ENCODE results near the gene UBE3D. TPM values are rescaled to one million over a fixed set of nuclear protein-coding genes. Genes with fewer than 3 reads are reported as not detected.
A peak's percentile ranks its signal among the peaks of the same experiment; 100 is the strongest.

The UBE3D gene
- total RNA-seq, 1 experiment from 2014 or later: 5.5 TPM

- CTCF ChIA-PET: no interaction called here
- POLR2A ChIA-PET: no interaction called here
- Mint-ChIP-seq H3K27ac (ENCODE audit: low read depth, unreplicated experiment) (no peak overlapping the region), H3K4me1 (ENCODE audit: insufficient read depth, unreplicated experiment) (peaks cover 10% of the 10 kb centered on the region), H3K9me3 (ENCODE audit: unreplicated experiment) (no peaks in the 10 kb centered on the region), H3K4me3 (ENCODE audit: unreplicated experiment) (no peak overlapping the region), H3K27me3 (ENCODE audit: insufficient read depth, unreplicated experiment) (no peaks in the 10 kb centered on the region), H3K36me3 (ENCODE audit: insufficient read depth, unreplicated experiment) (no peaks in the 10 kb centered on the region)
- intact Hi-C loops (cut with micrococcal nuclease): no loop called here
- no TSS peak for BruUV-seq (replicated peaks)
- DNase-seq (ENCODE audit: unreplicated experiment): no peak
- TF ChIP-seq CTCF (IDR thresholded peaks at IDR 0.05; ENCODE audit: unreplicated experiment): no peak
Observed at GRCh38 chr6:82984720-82985119, 80.9 kb downstream of the UBE3D start.

GRCh38 chr6:82980086-82980485 is 85.6 kb downstream of the UBE3D start:
- Mint-ChIP-seq H3K4me1 (ENCODE audit: insufficient read depth, unreplicated experiment) (peaks cover 12% of the 10 kb centered on the region), H3K27me3 (ENCODE audit: insufficient read depth, unreplicated experiment) (no peaks in the 10 kb centered on the region), H3K27ac (ENCODE audit: low read depth, unreplicated experiment) (peak overlapping the region; percentile 43), H3K9me3 (ENCODE audit: unreplicated experiment) (no peaks in the 10 kb centered on the region), H3K36me3 (ENCODE audit: insufficient read depth, unreplicated experiment) (no peaks in the 10 kb centered on the region), H3K4me3 (ENCODE audit: unreplicated experiment) (no peak overlapping the region)
- DNase-seq (ENCODE audit: unreplicated experiment): peak; percentile 53
- no peak for TF ChIP-seq CTCF (IDR thresholded peaks at IDR 0.05; ENCODE audit: unreplicated experiment)
- ChIA-PET CTCF (no interaction called here), POLR2A (interaction anchor here (0.7 kb wide), 1 partner anchor 189 kb away, joined by 3 read pairs; no protein-coding TSS in a partner anchor)
- BruUV-seq (replicated peaks): no TSS peak
- intact Hi-C loops (cut with micrococcal nuclease): no loop called here

GRCh38 chr6:82979657-82980056 is 86.0 kb downstream of the UBE3D start:
- Mint-ChIP-seq H3K27ac (ENCODE audit: low read depth, unreplicated experiment) (no peak overlapping the region), H3K9me3 (ENCODE audit: unreplicated experiment) (no peaks in the 10 kb centered on the region), H3K4me1 (ENCODE audit: insufficient read depth, unreplicated experiment) (peaks cover 12% of the 10 kb centered on the region), H3K4me3 (ENCODE audit: unreplicated experiment) (no peak overlapping the region), H3K36me3 (ENCODE audit: insufficient read depth, unreplicated experiment) (no peaks in the 10 kb centered on the region), H3K27me3 (ENCODE audit: insufficient read depth, unreplicated experiment) (no peaks in the 10 kb centered on the region)
- CTCF ChIA-PET: no interaction called here
- no peak for DNase-seq (ENCODE audit: unreplicated experiment)
- POLR2A ChIA-PET: interaction anchor here (0.7 kb wide), 1 partner anchor 206 kb away, joined by 3 read pairs; no protein-coding TSS in a partner anchor
- no TSS peak for BruUV-seq (replicated peaks)
- TF ChIP-seq CTCF (IDR thresholded peaks at IDR 0.05; ENCODE audit: unreplicated experiment): no peak
- intact Hi-C loops (cut with micrococcal nuclease): no loop called here

GRCh38 chr6:82978362-82978945 is 87.2 kb downstream of the UBE3D start:
- Mint-ChIP-seq H3K36me3 (ENCODE audit: insufficient read depth, unreplicated experiment) (no peaks in the 10 kb centered on the region), H3K9me3 (ENCODE audit: unreplicated experiment) (no peaks in the 10 kb centered on the region), H3K27ac (ENCODE audit: low read depth, unreplicated experiment) (no peak overlapping the region), H3K27me3 (ENCODE audit: insufficient read depth, unreplicated experiment) (no peaks in the 10 kb centered on the region), H3K4me1 (ENCODE audit: insufficient read depth, unreplicated experiment) (peaks cover 12% of the 10 kb centered on the region), H3K4me3 (ENCODE audit: unreplicated experiment) (no peak overlapping the region)
- intact Hi-C loops (cut with micrococcal nuclease): no loop called here
- no peak for DNase-seq (ENCODE audit: unreplicated experiment)
- TF ChIP-seq CTCF (IDR thresholded peaks at IDR 0.05; ENCODE audit: unreplicated experiment): no peak
- CTCF ChIA-PET: no interaction called here
- BruUV-seq (replicated peaks): no TSS peak
- POLR2A ChIA-PET: no interaction called here
